IPS-NIHi7 (cell line): ENCODE measurements around the gene PADI3.
"Not testable (repeated sequence)": the region's sequence is repeated elsewhere in the genome, so short reads cannot be mapped to it uniquely, and the experiment has no call there.

ENCODE experiments used
- DNase-seq: peaks from one replicate; pipeline ENCODE4 v3.0.0; 2012; ENCODE audit warnings: mixed read lengths; ENCODE audit errors: extremely low spot score

PADI3 gene

DNA sequence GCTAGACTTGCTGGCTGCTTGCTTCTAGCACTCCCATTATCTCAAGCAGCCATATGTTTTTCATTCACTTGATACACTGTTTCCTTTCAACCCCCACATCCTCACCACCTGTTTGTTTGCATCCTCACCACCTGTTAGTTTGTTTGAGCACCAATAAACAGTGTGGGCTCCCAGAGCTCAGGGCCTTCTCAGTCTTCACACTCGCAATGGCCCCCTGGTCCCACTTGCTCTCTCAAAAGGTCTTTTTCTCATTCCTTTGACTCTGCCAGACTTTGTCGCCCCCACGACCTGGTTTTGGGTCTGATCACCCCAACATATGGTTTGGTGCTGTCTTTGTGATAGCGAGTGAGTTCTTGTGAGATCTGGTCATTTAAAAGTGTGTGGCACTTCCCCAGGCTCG lies 52.9 kb downstream of the PADI3 start:
- no peak for DNase-seq

DNA sequence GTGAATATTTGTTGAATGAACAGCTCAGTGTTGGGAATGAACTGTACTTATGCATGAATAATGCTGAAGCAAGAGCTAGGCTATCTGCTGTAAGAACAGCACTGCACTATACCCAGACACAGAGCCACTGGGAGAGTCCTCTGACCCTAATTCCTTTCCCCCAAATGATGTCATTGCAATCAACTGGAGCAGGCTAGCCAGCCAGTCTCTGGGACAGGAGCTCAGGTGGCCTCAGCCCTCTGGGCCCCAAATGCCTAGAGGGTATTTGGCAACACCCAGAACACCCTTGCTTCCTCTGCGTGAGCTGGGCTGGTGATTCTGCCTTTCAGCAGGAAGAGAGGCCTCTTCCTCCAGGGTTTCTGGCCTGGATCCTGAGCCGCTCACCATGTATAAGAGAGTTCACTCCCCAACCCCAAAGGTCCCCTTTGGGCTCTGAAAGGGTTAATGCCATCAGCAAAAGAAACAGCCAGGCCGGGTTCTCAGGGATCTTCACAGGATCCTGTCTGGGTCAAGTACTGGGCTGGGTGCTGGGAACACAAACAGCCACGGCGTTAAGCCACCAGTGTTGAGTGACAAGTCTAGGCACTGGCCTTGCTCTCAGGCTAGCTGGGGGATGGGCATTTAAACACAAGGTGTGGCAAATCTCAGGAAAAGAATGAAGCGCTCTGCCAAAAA lies 55.4 kb downstream of the PADI3 start:
- DNase-seq = no peak

DNA sequence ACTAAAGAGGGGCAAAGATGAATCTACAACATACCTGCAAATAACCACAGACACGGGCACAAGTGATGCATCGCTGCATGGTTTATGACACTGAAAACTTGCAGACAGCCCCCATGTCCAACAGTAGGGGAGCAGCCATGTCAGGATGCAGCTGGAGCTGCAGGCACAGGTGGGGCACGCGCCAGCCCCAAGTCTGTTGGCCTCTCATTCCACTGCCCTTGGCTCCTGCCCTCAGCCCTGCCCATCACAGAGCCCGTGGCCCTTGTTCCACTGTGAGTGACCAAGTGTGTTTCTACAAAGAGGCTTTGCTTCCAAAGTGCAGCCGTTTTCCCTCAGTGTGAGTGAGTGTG lies 55.9 kb downstream of the PADI3 start:
- no peak for DNase-seq

DNA sequence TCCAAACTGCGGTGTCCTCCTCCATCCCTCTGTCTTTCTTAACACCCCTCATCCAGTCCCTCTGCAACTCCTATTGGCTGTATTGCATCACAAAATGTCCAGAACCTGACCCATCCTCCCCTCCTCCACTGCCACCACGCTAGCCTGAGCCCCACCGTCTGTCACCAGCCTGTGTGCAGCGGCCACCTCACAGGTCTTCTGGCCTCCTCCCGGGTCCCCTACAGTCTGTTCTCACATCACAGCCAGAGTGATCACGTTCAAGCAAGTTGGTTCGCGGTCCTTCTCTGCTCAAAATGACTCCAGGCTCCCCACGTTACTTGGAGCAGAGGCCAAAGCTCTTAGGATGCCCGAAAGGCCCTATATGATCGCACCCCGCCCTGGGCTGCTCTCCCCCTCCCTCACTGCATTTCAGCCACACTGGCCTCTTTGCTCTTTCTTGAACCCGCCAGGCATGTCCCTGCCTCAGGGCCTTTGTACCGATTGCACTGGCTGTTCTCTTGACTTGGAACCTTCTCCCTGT lies 56.7 kb downstream of the PADI3 start:
- DNase-seq = no peak

DNA sequence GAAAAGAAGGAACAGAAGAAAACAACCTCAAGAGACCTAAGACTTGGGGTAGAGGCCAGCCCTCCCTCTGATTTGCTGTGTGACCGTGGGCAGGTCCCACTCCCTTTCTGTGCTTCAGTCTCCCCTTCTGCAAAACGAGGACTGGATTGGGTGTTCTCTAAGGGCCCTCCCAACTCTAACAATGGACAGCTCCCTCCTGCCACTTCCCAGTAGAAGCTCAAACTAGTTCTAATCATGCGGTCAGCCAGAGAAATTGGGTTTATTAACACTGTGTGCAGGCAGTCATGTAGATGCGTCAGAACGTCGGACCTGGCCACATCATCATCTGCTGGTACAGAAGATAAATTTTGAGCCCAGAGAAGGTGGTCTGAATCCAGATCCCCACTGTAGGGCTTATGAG lies 57.5 kb downstream of the PADI3 start:
- DNase-seq = no peak

DNA sequence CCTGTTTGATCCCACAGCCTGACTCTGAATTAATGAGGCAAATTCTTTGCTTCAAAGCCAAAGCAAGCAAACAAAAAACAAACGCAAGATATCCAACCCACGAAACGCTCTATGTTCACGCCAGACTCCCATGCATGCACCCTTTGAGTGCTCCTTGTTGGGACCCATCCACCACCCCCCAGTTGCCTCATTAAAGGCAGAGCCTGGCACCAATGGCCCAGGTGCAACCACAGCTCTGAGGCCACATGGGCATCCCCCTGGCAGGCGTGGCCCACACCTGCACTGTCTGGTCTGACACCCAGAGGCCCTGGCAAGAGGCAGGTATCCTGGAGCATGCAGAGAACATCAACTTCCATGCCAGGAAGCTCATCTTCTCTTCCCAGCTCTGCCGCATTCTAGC lies 58.0 kb downstream of the PADI3 start:
- no peak for DNase-seq

DNA sequence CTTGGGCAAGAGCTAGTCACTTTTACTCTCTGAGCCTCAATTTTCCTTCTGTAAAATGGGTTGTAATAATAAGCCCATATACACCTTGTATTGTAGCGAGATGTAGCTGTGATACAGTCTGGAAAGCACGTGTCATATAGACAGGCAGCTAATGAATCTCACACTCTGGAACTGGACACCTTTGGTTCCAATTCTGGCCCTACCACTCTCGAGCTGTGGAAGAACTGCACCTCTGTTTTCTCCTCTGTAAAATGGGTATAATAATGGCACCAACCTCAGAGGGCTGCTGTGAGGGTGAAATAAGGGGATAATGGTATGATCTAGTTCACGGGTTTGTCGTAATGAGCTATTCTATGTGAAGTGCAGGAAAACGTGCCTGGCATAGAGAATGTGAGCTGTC lies 58.4 kb downstream of the PADI3 start:
- no peak for DNase-seq

DNA sequence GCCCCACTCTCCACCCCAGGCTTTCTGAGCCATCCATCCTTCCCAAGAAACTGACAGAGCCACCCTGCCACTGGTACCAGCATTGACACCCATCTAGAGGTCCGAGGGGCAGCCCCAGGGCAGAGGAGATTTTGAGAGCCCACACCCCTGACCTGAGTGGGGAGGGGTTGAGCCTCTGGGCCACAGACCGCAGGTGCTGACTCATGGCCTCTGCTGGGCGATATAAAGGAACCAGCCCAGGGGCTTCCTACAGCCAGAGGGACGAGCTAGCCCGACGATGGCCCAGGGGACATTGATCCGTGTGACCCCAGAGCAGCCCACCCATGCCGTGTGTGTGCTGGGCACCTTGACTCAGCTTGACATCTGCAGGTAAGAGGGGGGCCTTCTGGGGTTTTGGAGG lies 59.0 kb downstream of the PADI3 start, which contains the start of gene PADI4:
PADI4 (plus strand) TSS at position 252 of the 400 bp plus-strand sequence; CDS start at position 278, 26 bp downstream.
- DNase-seq = no peak

DNA sequence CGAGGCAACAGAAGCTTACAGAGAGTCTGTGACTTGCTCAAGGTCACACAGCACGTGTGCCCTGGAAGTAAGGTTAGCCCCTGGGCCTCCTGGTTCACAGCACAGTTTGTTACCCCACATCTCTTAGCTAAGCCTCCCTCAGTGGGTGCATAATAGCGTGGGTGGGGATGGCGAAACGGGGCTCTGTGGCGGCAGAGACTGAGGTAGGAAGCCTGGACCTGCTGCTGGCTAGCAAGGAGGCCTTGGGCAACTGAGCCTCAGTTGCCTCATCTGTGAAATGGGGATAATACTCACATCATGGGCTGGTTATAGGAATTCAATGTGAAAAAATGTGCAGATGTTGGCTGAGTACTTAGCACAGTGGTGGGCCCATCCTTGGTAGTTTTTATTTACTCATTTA lies 59.7 kb downstream of the PADI3 start:
- DNase-seq = no peak

DNA sequence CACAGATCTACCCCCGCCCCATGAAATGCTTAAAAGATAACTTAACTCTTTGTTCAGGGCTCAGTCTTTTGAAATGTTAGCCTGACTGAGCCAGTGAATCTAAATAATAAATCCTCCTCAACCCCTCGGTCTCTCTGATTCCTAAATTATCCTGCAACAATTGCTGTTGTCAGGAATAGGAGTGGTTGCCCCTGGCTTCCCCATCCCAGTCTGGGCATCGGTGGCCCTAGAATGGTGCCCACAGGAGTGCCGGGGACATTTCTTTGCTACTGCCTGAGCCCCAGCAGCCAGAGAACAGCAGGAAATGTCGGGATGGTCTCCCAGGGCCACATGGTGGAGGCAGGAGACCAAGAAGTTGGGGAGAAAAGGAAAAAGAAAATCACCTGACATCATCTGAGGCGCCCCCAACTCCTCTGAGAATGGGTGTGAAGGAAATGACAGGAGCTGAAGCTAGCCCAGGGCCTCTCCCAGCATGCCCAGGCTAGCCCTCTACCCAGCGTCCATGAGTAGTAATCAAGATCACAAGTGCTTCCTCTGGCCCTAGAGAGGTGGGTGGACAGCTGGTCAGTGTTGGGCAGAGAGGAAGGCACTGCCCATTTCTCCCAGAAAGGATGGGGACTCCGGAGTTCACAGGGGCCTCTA lies 60.6 kb downstream of the PADI3 start:
- no peak for DNase-seq

DNA sequence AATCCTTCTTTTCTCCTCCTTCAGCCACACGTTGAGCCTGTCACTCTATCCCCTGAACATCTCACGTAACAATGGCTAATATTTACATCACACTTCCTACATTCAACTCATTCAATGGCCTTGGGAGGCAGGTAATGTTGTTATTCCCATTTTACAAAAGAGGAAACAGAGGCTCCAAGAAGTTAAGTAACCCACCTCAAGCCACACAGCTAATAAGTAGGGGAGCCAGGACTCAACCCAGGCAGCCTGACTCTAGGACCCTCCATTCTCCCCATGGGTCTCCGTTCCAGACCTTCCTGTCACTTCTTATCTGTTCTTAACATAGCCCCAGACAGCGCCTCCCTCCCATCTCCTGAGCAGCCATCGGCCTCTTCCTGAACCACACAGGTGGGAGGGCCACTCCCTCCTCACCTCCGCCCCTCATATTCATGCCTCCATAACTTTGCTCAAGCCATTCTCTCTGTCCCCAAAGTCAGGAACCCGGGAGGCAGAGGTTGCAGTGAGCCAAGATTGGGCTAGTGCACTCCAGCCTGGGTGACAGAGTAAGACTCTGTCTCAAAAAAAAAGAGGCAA lies 61.3 kb downstream of the PADI3 start:
- no peak for DNase-seq

DNA sequence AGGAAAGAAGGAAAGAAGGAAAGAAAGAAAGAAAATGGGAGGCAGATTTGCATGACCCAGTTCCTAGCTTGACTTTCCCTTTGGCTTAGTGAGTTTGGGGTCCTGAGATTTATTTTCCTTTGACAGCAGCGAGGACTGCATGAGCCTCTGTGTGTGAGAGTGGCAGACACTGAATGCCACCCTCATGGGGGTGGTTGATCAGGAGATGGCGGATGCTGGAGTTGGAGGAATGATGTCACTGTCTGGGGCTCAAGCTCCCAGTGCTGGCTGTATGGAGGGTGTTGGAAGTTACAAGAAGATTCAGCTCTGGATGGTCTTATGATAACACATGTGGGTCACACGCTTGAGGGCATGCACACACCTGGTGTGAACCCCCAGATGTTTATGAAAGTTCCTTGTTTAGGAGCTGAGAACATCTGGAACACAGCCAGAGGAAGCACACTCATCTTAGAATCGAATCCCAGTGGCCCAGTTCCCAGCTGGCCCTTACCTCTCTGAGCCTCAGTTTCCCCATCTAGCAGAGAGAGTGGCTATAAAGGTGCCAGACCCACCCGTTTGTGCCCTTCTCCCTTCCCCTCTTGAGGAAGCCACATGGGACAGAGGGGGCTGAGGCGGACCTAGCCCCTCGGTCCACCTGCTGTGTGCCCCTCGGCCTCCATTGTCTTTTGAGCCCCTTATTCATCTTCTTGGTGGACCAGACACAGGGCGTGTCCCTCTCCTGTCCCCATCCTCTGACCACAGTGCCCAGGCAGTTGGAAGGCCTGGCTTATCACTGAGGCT lies 64.8 kb downstream of the PADI3 start:
- DNase-seq = no peak

DNA sequence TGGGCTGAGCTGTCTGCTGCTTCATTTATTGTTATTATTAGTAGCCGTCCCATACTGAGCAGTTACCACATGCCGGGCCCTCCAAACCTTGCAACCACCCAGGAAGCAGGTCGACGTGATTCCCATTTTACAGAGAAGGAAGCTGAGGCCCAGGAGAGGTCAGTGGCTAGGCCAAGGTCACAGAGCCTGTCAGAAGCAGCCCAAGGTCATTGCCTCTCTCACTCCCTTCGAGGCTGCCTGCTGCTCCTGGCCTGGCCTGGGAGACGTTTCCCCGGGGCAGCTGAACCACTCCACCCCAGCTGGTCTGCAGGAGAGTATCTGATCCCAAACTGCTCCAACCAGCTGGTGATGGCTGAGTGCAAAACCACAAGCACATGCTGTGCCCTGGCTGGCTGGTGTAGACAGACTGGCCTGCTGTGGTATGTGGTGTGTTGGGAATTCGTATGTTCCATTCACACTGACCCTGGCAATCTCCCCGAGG lies 65.6 kb downstream of the PADI3 start:
- DNase-seq = no peak

DNA sequence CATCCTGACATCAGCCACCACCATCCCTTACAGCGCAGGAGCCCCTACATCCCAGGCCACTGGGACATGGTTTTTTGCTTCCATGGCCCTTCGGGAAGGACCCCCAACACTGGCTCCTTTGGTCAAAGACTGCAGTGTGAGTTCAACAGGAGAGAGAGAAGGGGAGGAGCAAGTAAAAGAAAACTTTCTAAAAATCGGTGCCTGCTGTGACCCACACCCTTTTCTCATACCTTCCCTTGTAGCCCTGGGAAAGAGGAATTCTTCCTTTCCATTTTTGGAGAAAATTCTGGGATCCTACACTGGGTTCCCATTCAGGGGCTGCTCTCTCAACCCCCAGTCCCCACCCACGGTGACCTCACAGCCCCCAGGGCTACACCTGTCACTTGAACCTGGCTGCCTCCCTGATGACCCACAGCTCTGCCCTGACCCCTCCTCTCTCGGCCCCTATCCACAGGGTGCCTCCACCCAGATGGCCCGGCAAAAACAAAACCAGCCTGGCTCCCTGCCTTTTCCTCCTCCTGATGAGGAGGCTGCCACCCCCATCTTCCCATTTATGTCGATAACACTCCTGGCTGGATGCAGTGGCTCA lies 66.7 kb downstream of the PADI3 start:
- peak; percentile 74 for DNase-seq

DNA sequence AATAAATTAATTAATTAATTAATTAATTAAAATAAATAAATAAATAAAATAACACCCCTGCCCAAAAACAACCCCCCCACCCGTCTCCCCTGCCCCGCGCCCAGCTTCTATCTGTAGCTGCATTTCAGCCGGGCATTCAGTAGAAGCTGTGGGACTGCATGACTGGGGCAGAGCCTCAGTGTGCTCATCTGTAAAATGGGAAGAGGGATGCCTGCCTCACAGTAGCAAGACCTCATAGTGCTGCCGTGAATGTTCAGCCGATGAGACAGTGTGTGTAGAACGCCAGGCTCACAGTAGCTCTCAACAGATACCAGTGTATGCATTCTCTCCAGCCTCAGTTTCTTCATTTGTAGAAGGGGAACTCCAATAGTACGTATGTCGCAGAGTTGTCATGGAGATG lies 67.8 kb downstream of the PADI3 start:
- DNase-seq = no peak

DNA sequence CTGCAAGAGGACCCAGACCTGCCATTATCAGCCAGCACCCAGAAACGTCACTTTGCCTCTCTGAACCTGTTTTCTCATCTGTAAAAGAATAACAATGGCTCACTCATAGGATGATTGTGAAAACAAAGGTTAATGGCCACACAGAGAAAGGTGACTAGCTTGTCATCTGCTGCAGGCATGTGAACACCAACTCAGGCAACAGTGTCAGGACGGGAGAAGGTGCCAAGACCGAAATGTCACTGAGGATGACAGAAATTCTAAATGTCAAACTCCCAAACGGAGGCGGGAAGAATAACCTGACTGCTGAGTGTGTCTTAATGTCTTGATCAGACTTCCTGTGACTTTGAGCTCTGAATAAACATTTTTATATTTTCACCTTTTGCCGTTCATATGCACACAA lies 69.4 kb downstream of the PADI3 start:
- DNase-seq = no peak

DNA sequence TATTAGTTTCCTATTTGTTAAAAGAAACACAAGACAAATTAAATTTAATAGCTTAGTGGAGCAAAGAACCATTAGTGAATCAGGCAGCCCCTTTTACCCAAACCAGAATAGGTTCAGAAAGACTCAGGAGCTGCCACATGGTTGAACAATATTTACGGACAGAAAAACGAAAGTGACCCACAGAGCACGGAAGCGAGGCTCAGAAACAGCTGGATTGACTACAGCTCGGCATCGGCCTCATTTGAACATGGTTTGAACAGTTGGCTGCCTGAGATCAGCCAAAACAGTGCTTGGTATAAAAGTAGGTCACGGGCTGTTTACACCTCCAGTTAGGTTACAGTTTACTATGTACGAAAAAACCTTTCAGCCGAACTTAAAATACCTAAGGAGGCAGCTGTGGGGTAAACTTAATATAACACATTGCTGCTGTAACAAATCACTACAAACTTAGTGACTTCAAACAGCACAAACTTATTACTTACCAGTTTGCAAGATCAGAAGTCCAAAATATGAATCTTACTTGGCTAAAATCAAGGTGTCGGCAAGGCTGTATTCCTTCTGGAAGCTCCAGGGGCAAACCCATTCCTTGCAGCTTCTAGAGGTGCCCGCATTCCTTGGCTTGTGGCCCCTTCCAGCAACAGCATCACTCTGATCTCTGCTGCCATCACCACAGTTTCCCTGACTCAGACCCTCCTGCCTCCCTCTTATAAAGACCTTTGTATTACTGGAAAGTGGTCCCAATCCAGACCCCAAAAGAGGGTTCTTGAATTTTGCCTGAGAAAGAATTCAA lies 70.9 kb downstream of the PADI3 start:
- no peak for DNase-seq

DNA sequence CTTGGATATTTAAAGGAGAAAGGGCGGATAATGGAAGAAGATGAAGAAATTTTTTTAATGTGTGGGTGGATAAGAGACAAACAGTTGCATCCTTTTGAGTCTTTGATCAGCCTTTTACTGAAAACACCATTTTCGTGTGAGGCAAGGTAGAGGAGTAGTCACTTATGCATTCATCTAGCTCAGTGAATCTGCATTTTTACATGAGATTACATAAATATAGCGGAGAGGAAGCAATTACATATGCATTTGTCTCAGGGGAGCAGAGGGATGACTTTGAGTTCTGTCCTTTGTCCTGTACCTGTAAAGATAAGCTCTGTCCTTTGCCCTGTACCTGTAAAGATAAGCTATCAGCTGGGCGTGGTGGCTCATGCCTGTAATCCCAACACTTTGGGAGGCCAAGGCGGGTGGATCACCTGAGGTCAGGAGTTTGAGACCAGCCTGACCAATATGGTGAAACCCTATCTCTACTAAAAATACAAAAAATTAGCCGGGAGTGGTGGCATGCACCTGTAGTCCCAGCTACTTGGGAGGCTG lies 73.0 kb downstream of the PADI3 start:
- DNase-seq = not testable (repeated sequence)

DNA sequence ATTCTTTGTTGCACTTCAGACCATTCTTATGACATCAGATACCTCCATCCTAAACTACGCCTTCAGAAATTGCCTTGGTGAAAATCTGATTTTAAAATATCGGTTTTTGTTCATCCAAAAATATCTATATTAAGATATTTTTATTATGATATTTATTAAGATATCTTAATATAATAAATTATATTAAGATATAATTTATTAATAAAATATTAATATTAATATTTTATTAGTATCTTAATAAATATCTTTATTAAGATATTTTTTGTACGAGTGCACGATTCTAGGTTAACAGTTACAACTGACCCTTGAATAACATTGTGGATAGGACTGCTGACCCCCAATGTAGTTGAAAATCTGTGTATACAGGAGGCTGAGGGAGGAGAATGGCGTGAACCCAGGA lies 80.0 kb downstream of the PADI3 start:
- no peak for DNase-seq

DNA sequence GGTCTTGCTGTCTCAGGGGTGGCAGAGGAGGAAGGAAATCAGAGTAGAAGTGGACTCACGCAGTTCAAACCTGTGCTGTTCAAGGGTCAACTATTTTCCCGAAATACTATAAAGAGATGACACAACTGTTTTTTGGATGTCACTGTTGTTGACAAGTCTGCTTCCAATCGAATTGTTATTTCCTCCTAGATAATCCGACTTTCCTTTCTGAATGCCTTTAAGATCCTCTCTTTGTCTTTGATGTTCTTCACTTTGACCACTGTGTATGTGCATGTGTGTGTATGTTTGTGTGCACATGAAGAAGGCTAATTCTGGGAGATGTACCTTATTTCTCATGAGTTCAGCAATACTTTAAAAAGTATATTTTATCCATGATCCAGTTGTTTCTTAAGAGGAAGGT lies 80.7 kb downstream of the PADI3 start:
- DNase-seq = no peak

DNA sequence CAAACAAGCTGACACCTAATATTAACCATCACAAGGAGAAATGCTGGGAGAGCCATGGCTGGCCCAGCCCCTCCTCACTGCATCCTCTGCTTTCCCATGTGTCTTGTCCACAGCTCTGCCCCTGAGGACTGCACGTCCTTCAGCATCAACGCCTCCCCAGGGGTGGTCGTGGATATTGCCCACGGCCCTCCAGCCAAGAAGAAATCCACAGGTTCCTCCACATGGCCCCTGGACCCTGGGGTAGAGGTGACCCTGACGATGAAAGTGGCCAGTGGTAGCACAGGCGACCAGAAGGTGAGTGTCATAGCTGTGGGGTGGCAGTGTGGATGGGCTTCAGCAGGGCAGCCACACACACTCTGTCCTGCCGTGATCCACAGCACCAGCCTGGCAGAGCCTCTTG lies 82.0 kb downstream of the PADI3 start:
- DNase-seq = no peak
